Globus pallidus (tissue), 1 donor: ENCODE measurements around the gene COL9A3.

Experiments
- DNase-seq: peaks from one replicate; pipeline ENCODE4 v3.0.0-alpha.2; 2015; ENCODE audit warnings: low spot score

The COL9A3 gene

GRCh38 chr20:62823688-62824475, 7.0 kb downstream of the COL9A3 start:
- no peak for DNase-seq

- no peak for DNase-seq
Measured at GRCh38 chr20:62824476-62825332, 7.9 kb downstream of the COL9A3 start.

- no peak for DNase-seq
Measured at GRCh38 chr20:62825333-62825985, 8.6 kb downstream of the COL9A3 start.

DNA sequence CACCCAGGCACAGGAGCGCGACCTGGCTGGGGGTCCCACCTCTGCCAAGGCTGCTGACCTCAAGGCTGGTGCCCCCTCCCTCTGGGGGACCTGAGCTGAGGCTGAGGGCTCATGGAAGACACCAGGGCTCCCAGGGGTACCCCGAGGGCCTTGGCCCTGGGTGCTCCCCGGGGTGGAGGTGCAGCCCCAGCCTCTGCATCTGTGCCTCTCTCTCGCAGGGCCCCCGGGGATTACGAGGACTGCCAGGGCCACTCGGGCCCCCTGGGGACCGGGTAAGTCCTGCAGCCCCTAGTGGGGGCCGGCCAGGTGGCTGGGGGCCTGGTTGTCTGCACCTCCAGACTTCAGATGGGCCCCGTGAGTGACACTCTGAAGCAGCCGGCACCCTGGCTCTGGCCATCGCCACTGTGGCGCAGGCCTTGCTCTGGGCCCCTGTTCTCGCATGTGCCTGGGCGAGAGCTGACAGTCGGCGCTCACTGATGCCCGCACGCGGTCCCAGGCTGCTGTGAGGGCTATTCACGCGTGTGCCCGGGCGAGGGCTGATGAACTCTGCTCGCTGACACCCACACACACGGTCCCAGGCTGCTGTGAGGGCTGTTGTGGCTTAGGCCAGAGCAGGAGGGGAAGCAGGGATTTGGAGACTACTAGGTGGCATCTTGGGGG, 9.3 kb downstream of the COL9A3 start:
- DNase-seq: no peak

DNA sequence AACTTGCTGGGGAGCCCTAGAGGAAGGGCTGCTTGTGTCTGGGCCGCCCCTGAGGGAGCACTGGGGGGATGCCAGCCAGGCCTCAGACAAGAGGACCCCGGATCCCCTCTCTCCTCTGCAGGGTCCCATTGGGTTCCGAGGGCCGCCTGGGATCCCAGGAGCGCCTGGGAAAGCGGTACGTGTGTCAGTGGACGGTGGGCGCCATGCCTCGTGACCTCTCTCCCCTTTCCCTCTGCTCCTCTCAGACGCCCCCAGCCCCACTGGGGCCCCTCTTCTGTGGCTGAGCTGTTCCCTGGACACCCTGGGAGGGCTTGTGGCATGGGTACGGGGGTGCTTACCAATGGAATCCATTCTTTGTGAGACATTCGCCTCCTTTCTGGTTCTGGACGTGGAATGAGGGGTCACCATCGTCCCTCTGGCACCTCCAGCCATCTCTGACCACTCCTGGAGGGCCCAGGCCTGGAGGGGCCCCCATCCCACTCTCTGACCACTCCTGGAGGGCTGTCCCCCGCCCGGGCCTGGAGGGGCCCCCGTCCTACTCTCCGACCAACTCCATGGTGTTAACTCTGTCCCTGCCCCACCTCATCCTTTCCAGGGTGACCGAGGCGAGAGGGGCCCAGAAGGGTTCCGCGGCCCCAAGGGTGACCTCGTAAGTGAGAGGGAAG, 9.9 kb downstream of the COL9A3 start:
- DNase-seq: no peak

DNA sequence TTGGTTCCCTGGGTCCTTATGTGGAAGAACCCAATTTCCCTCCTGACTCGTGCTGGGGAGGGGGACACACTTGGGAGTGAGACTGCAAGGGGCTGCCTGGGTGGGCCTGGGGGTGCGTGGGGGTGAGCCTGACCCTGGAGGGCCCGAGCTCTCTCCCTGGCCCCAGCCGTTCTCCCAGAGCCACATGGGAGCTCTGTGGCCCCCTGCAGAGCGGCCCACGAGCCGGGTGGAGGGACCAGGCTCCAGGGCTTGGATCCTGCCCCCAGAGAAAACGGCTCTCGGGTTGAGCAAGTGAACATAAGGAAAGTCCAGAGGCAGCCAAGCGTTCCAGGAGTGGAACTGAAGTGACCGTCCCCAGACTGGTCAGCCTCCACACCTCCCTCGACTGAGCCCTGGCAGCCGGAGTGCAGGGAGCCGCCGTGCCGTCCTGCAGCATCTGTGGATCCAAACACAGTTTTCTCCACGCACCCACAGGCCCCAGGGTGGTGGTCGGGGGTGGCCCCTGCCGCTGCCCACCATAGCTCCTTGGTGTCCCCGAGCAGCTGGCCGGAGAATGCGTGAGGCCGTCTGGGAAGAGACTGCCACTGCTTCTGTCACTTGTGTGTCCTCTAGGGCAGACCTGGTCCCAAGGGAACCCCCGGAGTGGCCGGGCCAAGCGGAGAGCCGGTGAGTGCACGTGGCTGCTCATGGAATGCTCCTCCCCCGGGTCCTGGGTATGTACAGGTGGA, 10.6 kb downstream of the COL9A3 start:
- DNase-seq: no peak

DNA sequence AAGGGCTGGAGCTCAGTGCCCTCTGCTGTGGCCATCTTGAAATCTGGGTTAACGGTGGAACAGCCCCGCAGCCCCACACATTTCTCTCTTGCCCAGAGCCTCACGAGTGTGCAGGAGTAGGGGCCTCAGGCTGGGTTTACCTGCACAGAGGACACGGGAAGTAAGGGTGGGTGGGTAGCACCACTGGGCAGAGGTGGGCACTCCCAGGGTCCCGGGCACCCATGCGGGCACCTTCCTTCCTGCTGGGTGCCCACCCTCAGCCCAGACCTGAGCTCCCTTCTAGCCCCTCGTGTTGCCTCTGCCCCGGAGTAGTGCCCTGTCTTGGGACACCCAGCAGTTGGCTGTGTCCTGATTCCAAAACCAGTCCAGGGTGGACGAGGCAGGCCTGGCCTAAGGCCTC, 11.2 kb downstream of the COL9A3 start:
- no peak for DNase-seq

- DNase-seq: no peak
Measured at GRCh38 chr20:62828511-62829230, 11.8 kb downstream of the COL9A3 start.

GRCh38 chr20:62829231-62830230, 12.7 kb downstream of the COL9A3 start:
- no peak for DNase-seq

GRCh38 chr20:62830251-62830650, 13.4 kb downstream of the COL9A3 start:
- no peak for DNase-seq

- DNase-seq: no peak
Measured at GRCh38 chr20:62830821-62831220, 14.0 kb downstream of the COL9A3 start.

DNA sequence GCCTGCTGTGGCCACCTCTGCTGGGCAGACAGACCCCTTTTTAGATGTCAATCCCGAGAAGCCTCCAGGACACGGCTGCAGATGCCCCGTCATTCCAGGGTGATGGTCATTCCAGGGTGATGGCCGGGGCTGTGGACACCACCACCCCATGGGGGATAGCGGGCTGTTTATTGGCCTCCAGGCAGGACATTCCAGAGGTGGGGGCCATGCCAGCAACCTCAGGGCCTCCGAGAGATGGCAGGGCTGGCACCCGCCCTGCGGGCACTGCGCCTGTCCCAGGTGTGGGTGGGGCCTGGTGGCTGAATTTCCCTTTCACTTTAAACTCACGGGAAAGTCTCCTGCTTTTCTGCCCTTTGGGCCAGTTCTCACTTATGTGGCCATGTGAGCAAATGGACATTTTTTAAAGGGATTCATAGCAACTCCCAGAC, 14.5 kb downstream of the COL9A3 start:
- no peak for DNase-seq

GRCh38 chr20:62831854-62832211, 15.0 kb downstream of the COL9A3 start:
- peak; percentile 31 for DNase-seq

DNA sequence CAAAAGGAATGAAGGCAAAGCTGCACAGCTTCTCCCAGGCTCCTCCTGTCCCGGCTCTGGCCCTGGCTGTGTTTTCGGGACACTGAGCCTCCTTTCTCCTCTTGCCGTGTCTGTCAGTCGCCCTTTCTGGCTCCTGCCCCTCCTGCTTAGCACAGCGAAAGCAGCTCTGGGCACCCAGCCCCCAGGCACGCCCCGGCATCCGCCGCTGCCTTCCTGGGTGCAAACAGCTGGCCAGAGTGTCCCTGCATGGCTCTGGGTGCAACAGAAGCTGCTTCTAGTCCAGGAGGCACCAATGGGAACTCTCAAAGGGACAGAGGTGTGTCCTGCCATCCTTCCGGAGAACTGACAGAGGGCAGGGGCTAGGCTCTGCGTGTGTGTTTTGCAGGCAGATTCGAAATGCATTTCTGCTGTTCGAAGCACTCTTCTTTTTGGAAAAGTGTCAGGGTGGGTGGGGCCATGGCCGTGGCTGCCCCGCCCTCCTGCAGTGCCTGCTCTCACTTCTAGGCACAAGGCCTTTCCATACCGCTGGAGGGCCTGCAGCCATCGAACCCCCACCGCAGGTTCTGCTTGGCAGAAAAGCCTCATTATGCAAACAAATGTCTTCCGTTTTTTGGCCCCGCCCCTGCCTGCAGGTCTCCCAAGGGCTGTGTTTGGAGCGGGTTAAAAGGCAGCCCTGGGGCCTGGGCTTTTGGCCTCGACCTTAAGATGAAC, 15.5 kb downstream of the COL9A3 start:
- peak; percentile 37 for DNase-seq

DNA sequence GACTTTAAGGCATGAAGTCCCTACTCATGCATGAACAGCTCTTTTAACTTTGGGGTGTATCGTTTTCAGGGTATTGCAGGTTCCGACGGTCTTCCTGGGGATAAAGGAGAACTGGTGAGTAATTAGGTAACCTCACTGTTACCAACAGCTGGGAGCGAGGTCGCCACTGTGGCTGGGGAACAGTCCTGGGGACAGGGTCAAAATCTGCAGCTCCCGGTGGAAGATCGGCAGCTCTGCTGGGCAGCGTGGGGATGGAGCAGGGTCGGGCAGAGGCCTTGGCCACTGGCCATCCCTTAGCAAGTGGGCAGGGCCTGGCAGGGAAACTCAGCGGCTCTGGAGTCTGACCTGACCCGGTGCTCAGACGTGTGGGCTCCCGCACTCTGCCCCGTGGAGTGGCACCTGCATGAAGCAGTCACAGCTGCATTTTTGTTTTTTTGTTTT, 16.1 kb downstream of the COL9A3 start:
- no peak for DNase-seq

DNA sequence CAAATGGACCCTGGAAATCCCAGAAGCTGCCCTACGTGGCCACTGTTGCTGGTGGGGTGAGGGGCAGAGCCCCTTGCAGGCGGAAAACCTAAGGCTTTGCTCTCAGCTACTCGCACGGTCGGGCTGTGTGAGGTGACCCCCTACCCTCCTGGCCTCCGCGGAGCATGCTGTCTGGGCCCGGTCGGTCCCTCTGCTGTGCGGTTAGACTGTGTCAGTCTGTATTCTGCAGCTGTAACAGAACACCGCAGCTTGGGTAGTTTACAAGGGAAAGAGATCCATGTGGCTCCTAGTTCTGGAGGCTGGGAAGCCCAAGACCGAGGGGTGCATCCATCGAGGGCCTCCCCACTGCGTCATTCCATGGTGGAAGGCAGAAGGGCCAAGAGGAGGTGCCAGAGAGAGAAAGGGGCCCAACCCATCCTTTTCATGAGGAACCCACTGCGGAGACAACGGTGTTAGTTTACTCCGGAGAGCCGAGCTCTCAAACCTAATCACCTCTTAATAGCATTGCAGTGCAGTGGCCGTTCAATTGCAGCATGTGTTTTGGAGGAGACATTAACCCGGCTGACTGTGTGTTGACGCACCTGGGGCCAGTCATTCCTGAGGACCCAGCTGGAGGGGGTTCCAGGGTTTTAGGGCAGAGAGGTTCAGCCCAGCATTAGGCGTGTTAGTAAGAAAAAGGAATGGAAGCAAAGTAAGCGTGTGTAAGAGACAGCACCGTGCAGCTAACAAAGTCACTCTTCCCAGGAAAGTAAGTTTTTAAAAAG, 18.3 kb downstream of the COL9A3 start:
- no peak for DNase-seq
